Testis (tissue), 3 donors: Measurements from ENCODE around the gene BCL2L11. TPM values are rescaled to one million over a fixed set of nuclear protein-coding genes. Genes with fewer than 3 reads are reported as not detected.

Source experiments
- DNase-seq: peaks from one replicate; pipeline ENCODE4 v3.0.0-alpha.2; 2019
- H3K27ac ChIP-seq, 2 donors: fragments of 200-600 bp; sonication (generic); one replicate each; pipeline ENCODE4 v1.5.1; 2019
- H3K27me3 ChIP-seq: fragments of 200-600 bp; sonication (generic); one replicate; pipeline ENCODE4 v1.5.1; 2019
- H3K36me3 ChIP-seq: fragments of 200-600 bp; sonication (generic); one replicate; pipeline ENCODE4 v1.5.1; 2017; ENCODE audit warnings: low read depth; ENCODE audit errors: missing control alignments
- H3K4me1 ChIP-seq: fragments of 200-600 bp; sonication (generic); one replicate; pipeline ENCODE4 v1.5.1; 2019
- H3K4me3 ChIP-seq, 2 donors: fragments of 200-600 bp; sonication (generic); one replicate each; pipeline ENCODE4 v1.5.1; 2017 to 2019
- H3K9me3 ChIP-seq: fragments of 200-600 bp; sonication (generic); one replicate; pipeline ENCODE4 v1.5.1; 2017
- POLR2A ChIP-seq: fragments of 450-650 bp; IDR thresholded peaks from one replicate; pipeline ENCODE4 v1.6.1; 2017; ENCODE audit warnings: antibody characterized with exemption, mild to moderate bottlenecking, moderate library complexity
- WGBS, 2 donors: methylation state at CpG; one replicate each; pipeline ENCODE4 v1.1.5; 2018; 5-methylcytosine and 5-hydroxymethylcytosine counted together
- intact Hi-C: fragments of 100-400 bp; cut with DNase I; formaldehyde crosslinking; loops from one replicate; pipeline ENCODE4 v1.15.1; 2023; ENCODE audit warnings: low total_unique reads
- polyA plus RNA-seq: library from polyadenylated mRNA; stranded (reverse); fragments of 350-450 nt; fragmentation: Illumina TruSeq; extraction: RNeasy Lipid Tissue Mini Kit (QIAGEN cat#74804); gene quantifications from one replicate; pipeline ENCODE4 v1.2.3, GENCODE V29; 2014; ENCODE audit warnings: low read depth, low replicate concordance; ENCODE audit not compliant: insufficient read depth
- total RNA-seq, 2 donors: library from RNA; depleted of rRNA; stranded (reverse); fragments of >200 nt; gene quantifications; one replicate each; pipeline ENCODE4 v1.2.3, GENCODE V29; 2016
- TF ChIP-seq, protein P1 (sequence below), 3 experiments: fragments of 450-650 bp in 2 of 3; fragments of 200-600 bp in 1 of 3; sonication (generic) in 1 of 3; IDR thresholded peaks; one replicate each; pipeline ENCODE4 v1.5.1; 2016 to 2019; ENCODE audit warnings: antibody characterized with exemption in 3 of 3, mild to moderate bottlenecking in 2 of 3, moderate library complexity in 1 of 3

BCL2L11 gene
- total and polyA plus RNA-seq, 3 donors from 2014 or later, result 26.4 to 41.7 (median 29.3) TPM

DNA sequence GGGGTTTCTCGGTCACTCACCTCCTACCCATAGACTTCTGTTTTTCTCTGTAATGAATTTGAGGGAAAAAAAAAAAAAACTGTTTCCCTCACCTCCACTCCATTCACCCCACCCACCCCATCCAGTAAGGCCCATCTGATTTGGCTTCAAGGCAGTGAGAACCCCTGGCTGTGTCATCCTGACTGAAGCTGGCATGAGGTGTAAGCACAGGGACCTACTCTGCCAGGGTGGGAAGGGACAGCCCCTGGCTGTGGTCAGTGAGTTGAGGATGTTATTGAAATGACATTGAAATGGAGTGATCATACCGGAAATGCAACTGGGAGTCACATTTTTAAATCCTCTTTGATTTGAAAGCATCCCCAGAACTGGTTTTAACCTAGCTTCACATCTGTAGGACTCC, 19.1 kb upstream of the BCL2L11 start:
- Histone ChIP-seq H3K36me3 (no peaks in the 10 kb centered on the region), H3K9me3 (no peaks in the 10 kb centered on the region), H3K4me1 (no peaks in the 10 kb centered on the region), H3K4me3 (no peak overlapping the region), H3K27ac (no peak overlapping the region), H3K27me3 (no peaks in the 10 kb centered on the region)
- TF ChIP-seq, protein P1, sequence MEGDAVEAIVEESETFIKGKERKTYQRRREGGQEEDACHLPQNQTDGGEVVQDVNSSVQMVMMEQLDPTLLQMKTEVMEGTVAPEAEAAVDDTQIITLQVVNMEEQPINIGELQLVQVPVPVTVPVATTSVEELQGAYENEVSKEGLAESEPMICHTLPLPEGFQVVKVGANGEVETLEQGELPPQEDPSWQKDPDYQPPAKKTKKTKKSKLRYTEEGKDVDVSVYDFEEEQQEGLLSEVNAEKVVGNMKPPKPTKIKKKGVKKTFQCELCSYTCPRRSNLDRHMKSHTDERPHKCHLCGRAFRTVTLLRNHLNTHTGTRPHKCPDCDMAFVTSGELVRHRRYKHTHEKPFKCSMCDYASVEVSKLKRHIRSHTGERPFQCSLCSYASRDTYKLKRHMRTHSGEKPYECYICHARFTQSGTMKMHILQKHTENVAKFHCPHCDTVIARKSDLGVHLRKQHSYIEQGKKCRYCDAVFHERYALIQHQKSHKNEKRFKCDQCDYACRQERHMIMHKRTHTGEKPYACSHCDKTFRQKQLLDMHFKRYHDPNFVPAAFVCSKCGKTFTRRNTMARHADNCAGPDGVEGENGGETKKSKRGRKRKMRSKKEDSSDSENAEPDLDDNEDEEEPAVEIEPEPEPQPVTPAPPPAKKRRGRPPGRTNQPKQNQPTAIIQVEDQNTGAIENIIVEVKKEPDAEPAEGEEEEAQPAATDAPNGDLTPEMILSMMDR (IDR thresholded peaks at IDR 0.05), result no peak
- TF ChIP-seq POLR2A, result no peak
- intact Hi-C loops, result no loop called here
- WGBS, 2 donors, result 91 to 100% methylated on average over 2 of the region's 2 CpGs
- no peak for DNase-seq

DNA sequence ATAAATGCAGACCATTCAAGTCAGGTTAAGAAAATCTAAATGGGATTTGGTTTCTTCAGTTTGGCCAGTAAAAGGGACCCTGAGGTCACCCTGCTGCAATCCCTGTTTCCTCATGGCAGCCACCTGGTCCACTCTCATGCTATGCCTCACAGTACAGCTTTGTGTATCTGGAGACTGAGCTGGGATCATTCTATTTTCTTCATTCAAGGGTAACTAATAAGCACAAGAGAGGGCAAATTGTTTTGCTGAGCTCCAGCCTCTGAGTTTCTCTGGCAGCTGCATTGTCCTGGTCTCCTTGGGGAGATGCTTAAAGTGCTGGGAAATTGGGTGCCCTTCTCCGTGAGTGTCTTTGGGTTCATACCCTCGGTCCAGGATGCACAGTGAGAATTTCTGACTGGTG, 18.5 kb upstream of the BCL2L11 start:
- WGBS, 2 donors, result 93 to 94% methylated on average over 2 of the region's 2 CpGs
- Histone ChIP-seq H3K9me3 (no peaks in the 10 kb centered on the region), H3K27ac (no peak overlapping the region), H3K27me3 (no peaks in the 10 kb centered on the region), H3K4me1 (no peaks in the 10 kb centered on the region), H3K36me3 (no peaks in the 10 kb centered on the region), H3K4me3 (no peak overlapping the region)
- intact Hi-C loops, result no loop called here
- no peak for TF ChIP-seq POLR2A
- TF ChIP-seq, protein P1 (IDR thresholded peaks at IDR 0.05), result no peak
- no peak for DNase-seq

DNA sequence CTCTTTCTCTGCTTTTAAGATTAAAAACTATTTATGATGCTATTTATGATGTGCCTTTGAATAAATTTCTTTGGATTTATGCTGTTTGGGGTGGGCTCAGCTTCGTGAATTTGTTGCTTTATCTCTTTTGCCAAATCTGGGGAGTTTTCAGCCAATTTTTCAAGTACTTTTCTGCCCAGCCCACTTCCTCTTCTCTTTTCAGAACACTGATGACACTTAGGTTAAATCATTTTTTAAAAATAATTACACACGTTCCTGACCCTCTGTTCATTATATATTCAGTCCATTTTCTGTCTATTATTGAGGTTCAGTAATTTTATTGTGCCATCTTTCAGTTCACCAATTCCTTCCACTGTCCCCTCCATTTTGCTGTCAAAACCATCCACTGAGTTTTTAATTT, 14.8 kb upstream of the BCL2L11 start:
- no peaks in the 10 kb centered on the region for H3K36me3 ChIP-seq
- intact Hi-C loops, result no loop called here

DNA sequence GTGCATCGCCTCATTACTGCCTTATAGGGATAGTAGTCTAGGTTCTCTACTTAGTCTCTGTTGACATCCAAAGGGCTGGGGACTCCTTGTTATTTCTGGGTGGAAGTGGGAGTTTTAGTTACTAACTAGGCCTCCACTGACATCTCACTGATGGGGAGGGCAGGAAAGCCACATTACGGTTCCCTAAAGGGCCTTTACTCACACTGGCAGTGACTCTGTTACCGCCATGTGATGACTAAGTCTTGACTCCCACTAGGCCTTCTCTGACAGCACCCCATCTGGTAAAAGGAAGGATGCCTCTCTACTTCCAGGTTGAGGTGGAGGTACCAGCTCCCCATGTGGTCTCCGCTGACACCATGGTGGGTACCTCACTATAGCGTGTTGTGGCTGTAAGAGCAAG, 14.0 kb upstream of the BCL2L11 start:
- Histone ChIP-seq H3K27me3 (no peaks in the 10 kb centered on the region), H3K36me3 (no peaks in the 10 kb centered on the region), H3K4me3 (no peak overlapping the region), H3K9me3 (no peaks in the 10 kb centered on the region), H3K27ac (no peak overlapping the region), H3K4me1 (no peaks in the 10 kb centered on the region)
- no peak for DNase-seq
- WGBS, 2 donors, result 93 to 94% methylated on average over 5 of the region's 5 CpGs
- intact Hi-C loops, result no loop called here
- TF ChIP-seq POLR2A, result no peak
- TF ChIP-seq, protein P1 (IDR thresholded peaks at IDR 0.05), result no peak

More for the DNA sequence above, 14.8 kb upstream of the BCL2L11 start:
- WGBS, 2 donors, result 70 to 77% methylated on average over 2 of the region's 2 CpGs
- no peak for DNase-seq
- no peaks in the 10 kb centered on the region for H3K27me3 ChIP-seq
- H3K9me3 ChIP-seq, result no peaks in the 10 kb centered on the region
- no peak overlapping the region for H3K4me3 ChIP-seq
- no peaks in the 10 kb centered on the region for H3K4me1 ChIP-seq
- TF ChIP-seq, protein P1 (IDR thresholded peaks at IDR 0.05), result no peak
- no peak for TF ChIP-seq POLR2A
- H3K27ac ChIP-seq, result no peak overlapping the region

DNA sequence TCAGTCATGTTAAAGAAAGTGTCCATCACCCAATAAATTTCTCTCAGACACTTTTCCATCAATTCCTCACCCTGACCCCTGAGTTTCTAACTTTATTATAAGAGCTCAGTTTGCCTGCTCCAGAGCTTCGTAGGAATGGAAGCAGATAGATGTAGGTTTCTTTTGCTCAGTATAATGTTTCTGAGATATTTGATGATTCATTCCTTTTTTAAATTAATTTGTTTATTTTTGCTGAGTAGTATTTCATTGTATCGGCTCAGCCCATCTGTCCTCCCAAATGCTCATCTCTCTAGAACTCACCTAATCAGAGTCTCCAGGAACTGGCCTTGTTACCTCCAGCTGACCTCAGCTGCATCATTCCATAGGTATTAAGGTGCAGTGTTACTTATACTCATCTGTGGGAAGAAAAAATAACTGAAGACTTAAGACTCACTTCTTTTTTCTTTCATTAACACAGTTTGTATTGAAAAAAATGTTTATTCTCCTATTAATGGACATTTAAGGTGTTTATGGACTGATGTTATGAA, 11.9 kb upstream of the BCL2L11 start:
- Histone ChIP-seq H3K27ac (no peak overlapping the region), H3K27me3 (no peaks in the 10 kb centered on the region), H3K4me3 (no peak overlapping the region), H3K9me3 (no peaks in the 10 kb centered on the region), H3K4me1 (no peaks in the 10 kb centered on the region), H3K36me3 (no peaks in the 10 kb centered on the region)
- DNase-seq, result no peak
- TF ChIP-seq POLR2A, result no peak
- TF ChIP-seq, protein P1 (IDR thresholded peaks at IDR 0.05), result no peak
- intact Hi-C loops, result no loop called here
- 85 to 96% methylated on average over 2 of the region's 2 CpGs for WGBS, 2 donors
